ENCODE measurements around the gene BCL10.

The BCL10 gene

DNA sequence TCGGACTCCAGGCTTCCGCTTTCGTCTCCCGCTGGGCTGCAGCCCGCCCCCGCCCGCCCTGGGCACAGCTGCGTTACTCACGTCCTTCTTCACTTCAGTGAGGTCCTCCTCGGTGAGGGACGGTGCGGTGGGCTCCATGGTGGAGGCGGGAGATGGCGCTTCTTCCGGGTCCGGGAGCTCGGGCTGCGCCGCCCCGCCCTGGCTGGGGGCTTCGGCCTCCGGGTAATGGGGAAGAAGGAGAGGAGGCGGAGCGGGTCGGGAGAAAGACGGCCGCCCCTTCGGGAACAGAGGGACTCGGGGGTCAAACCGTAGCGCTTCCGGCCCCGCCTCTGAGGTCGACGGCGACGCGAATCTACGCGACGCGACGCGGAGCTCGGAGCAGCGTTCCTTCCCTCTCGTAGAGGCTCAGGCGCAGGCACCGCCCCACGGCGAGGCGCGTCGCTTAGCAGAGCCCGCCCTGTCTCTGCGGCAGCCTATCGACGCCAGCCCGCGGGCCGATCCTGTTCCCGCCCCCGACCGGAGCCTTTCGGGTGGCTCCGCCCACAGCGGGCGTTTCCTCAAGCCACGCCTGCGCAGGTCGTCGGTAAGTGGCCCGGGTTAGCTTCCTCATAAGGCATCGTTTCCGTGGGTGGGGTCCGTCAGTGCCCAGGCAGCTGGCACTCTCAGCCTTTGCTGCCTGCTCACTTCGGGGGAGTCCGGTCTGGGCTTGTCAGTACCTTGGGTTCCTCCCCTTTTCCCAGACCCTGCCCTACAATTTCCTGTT is at the start of gene BCL10:
TSS of gene BCL10 (minus strand) at position 418 of the 763 bp plus-strand sequence. CDS start at position 138, 280 bp downstream.
- DNase-seq (ENCODE audit: low read depth in 2 of 2) = peak; percentile 92 to 94

DNA sequence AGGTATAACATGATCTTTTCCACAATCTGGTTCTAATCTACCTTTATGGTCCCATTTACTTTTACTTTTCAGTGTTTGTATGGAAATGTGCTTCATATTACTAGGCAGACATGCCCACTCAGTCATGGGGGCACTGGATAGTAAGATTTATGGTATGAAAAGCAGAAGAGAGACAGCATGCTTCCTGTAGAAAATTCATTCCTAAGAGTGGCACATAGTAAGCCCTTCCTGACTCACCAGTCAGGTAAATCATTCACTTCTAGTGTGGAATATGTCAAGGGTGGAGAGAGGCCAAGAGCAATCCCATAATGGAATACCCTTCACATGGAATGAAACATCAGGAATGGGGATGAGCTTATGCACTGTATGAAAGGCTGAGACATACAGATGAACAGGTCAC is 49.5 kb upstream of the BCL10 start:
- no peak for DNase-seq (ENCODE audit: low read depth in 2 of 2)

DNA sequence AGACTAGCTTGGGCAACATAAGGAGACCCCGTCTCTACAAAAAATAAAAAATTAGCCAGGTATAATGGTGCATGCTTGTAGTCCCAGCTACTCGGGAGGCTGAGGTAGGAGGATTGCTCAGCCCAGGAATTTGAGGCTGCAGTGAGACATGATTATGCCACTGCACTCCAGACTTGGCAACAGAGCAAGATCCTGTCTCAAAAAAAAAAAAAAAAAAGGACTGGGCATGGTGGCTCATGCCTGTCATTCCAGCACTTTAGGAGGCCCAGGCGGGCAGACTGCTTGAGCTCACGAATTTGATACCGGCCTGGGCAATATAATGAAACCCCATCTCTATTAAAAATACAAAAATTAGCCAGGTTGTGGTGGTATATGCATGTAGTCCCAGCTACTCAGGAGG is 47.3 kb upstream of the BCL10 start:
- no peak for DNase-seq (ENCODE audit: low read depth in 2 of 2)

DNA sequence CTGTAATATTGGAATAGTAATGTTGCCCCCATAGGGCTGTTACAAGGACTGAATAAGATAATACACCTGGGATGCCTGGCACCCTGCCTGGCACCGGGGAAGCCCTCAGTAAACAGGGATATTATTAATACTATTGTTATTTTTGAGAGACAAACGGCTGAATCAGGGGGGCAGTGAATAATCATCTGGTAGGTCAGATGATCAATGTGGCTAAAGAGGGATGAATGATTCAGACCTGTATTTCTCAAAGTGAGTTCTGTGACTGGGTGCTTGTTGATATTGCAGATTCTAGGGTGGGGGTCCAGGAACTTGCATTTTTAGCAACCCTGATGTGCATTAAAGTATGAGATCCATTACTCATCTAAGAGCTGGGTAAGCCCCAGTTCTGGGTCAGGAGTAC is 46.2 kb upstream of the BCL10 start:
- DNase-seq (ENCODE audit: low read depth in 2 of 2) = no peak

DNA sequence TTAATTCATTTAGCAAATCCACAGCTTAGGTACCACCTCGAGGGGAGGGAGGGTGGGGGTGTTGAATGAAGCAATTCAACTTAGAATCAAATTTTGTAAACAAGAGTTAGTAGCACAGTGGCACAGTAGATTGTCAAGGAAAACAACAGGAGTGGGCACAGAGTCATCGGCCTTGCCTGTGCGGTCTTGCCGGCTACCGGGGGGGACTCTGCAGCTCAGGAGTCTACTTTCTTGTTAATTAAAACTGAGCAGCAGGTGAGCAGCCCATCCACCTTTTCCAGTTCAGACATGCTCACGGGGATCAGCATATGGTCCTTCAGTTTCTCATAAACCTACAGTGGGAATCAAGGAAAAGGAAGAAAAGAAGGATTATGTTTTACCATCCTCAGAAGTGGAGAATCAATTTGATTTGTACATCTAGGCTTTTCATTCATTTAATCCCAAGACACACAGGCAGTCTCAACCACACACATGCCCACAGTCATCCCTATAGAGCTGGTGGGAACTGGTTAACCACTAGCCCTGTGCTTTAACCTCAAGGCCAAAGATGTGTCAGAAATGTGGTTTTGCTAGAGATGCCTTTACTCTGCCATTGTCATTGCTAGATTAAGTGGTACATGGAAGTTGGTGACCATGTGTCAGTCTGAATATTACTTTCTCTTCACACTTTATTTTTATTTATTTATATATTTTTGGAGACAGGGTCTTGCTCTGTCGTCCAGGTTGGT is 45.0 kb upstream of the BCL10 start:
- no peak for DNase-seq (ENCODE audit: low read depth in 2 of 2)

DNA sequence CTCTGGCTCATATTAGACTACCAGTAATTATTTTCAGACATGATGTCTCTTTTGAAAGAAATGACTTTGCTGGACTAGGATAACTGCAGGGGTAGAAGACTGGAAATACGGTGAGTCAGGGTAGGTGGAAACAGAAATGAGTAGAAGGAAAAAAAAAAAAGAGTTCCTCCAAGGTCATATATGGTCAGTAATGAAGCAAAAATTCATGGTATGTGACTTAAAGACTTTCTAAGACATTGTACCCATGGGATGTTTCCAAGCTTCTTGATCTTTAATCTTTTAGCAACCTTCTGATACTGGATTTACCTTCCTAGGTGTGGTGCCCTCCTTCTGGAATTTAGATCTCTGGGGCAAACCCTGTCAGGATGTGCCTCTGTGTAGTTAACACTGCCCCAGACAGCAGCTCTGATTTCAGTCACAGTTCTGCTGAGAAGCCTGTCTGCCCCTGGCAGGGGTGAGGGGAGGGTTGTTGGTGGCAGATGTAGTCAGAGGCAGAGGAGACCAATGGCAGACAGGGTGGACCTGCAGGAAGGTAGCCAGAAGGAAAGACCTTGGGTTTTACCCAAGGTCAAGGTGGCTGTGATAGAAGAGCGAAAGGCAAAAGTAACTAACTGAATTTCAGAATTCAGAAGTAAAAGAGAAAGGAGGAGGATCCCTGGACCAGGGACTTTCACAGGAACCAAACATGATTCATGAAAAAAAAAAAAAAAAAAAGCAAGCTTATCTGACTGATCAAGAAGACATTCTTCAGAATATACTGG is 44.1 kb upstream of the BCL10 start:
- DNase-seq (ENCODE audit: low read depth in 2 of 2) = no peak

DNA sequence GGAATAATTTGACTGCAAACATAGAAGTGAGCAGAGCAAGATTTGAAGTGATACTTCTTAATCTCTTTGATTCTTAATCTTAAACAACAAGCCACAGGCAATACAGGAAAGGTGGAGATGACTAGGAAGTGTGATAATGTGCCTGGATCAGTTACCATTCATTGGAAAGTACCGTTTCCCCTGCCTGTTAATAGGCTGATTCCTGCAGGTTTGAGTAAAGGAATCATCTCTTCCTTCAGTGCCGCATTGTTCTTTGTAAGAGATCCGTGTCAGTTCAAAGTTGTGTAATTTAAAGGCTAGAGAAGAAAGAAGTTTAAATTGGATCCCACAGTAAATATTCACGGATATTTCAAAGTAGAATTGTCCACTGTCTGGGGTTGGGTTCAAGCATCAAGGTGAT is 43.5 kb upstream of the BCL10 start:
- no peak for DNase-seq (ENCODE audit: low read depth in 2 of 2)

DNA sequence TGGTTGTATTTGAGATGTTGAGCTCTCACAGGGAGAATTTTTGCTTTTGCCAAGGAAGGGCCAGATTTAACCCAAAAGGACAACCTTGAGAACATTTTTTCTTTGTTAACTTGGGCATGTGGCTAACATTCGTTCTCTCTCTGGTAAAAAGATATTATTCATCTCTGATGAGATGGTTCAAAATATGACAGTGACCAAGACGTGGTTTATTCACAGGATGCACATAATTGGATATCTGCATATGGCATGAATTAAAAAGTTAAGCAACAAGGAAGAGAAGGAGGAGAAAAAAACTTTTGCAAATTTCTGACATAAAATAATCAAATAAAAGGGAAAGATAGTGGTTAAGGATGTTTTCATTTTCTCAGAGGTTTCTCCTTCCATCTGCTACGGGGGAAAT is 43.1 kb upstream of the BCL10 start:
- DNase-seq (ENCODE audit: low read depth in 2 of 2) = no peak

DNA sequence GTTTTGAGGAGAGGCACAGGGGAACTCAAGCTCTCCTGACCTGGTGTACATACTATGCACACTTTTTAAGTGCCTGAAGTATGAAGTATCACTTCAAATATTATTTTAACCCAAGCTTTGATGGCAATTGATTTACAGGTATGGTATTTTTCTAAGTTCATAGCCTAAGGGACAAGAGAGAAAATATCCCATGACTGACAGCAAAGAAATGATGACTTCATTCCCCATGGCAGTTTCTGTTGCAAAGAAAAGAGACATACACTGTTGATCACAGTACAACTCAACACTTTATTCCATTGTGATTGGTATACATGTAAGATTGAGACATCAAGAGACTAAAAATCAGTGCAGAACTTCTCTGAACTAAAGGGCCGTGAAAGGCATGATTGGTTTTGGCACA is 41.8 kb upstream of the BCL10 start:
- DNase-seq (ENCODE audit: low read depth in 2 of 2) = no peak

DNA sequence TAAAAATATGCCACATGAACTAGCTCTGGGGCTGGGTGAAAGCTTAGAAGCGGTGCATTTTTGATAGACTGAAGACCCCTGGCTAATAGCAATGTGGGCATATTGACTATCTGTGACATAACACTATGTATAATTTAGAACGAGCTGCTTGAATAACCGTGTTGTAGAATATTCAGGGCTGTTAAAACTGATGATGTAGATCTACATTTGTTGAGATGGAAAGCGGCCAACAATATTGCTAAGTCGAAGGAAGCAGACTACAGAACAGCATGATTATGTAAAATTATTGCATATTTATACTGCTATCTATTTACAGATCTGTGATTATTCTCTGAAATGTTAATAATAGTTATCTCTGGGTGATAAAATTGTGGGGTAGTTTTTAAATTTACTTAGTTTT is 41.1 kb upstream of the BCL10 start:
- no peak for DNase-seq (ENCODE audit: low read depth in 2 of 2)

DNA sequence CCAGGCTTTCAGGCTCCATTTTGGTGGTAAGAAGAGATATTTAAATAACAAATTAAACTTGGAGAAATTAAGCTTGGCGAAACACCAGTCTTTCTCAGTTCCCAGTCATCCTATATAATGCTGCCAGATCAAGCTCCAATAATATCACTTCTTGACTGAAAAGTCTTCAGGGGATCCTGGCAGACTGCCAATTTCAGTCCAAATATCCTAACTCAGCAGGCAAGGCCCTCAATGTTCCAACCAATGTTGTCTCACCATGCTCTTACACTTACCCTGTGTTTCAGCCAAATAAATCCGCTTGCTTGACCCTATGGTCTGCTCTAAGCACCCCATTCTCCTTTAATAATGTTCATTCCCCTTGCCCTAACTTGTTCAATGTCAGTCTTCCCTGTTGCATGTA is 39.9 kb upstream of the BCL10 start:
- DNase-seq (ENCODE audit: low read depth in 2 of 2) = no peak

DNA sequence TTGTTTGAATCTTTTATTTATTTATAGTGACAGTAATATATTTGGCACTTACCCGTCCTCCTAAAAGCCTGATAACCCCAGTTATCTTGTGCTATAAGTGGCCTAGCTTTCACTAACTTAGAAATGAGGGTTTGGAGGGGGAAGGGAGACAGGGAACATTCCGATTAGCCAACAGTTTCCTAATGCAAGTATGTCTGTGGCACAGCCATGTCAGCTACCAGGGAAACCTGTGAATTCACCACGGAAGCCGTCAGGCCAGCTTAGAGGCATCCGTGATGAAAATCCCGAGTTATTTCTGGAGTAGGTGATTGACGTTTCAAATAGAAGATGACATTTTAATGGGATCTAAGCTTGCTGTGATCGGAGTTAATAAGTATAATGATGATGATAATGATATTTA is 39.4 kb upstream of the BCL10 start:
- DNase-seq (ENCODE audit: low read depth in 2 of 2) = no peak

DNA sequence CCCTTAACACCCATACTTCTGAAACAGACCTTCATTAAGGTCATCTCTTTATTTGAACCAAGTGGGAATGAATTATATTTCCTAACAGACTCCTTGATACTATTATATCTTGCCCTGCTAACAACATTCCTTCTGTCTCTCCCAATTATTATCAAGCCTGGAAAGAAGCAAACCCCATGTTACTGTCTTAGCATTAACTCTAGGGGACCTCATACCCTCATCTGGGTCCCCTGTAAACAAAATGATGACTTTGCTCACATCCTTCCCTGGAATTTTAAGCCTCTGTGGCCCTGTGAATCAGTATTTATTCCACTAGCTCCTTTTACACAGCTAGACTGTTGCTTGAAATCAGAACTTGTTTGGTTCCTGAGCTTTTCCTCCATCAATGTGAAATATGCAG is 38.3 kb upstream of the BCL10 start:
- no peak for DNase-seq (ENCODE audit: low read depth in 2 of 2)

DNA sequence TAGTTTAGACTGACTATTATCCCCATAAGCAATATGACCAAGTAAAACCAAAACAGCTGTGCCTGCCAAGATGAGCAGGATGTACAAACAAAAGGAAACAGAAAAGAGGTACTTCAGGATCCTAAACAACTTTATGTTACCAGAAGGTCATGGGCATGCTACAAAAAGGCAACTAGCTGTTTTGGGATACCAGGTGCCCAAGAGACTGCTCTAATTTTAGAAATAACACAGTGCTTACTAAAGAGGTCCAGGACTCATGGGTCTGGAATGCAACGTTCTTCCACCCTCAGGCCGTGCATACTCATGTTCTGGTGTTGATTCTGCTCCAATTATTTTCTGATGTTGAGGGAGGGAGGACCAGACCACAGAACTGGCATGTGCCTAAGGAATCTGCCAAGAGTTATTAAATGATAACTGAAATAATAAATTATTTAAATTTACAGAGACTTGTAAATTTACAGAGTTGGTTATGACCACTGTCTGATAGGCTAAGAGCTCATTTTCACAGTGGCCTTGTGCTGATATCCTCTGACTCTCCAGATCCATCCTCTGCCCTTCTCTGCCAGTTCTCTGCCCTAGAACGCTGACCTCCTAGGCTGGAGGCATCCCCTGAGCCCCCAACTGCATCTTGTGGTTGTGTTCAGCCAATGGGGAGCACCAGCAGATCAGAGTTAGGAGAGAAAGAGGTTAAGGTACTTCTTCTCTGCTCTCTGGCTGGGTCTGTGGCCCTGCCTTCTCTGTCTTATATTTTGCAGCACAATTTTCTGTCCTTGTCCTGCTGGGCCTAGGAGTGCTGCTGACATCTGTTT is 37.7 kb upstream of the BCL10 start:
- DNase-seq (ENCODE audit: low read depth in 2 of 2) = no peak

DNA sequence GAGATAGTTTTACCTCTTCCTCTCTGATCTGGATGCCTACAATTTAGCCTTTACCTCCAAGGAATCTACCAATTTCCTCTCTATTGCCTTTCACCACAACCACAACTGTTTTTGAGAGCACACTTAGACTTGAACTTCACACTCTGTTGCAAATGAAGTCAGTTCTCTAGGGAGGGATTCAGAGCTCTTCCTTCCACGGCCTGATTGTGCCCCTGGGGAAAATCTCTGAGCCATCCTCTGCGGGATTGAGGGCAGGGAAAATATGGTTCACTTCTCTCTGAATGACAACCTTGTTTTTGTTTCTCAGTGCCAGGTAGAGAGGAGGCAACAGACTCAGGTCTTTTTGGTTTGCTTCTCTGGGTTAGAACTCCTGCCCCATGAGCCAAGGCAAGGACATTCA is 35.4 kb upstream of the BCL10 start:
- DNase-seq (ENCODE audit: low read depth in 2 of 2) = no peak

DNA sequence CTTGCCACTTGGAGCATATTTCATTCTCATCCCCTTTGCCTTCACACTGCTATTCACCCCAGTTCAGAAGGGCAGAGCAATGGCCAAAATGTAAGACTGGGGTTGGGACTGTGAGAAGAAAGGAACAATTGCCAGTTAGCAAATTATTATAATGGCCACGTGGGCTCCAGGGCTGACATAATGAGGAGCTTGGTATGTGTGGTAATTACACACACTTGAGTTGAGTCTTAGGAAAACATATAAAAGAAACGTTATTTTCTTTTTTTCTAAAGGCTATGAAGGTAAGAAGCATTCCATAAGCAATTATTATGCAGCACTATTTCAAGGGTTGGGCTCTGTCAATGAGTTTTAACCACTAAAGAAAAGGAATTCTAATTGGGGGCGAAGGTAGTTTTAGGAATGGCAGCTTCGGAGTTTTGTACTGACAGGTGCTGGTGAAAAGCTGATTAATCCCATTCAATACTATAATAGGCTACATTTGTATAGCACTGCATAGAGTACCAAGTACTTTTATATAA is 32.5 kb upstream of the BCL10 start:
- no peak for DNase-seq (ENCODE audit: low read depth in 2 of 2)

DNA sequence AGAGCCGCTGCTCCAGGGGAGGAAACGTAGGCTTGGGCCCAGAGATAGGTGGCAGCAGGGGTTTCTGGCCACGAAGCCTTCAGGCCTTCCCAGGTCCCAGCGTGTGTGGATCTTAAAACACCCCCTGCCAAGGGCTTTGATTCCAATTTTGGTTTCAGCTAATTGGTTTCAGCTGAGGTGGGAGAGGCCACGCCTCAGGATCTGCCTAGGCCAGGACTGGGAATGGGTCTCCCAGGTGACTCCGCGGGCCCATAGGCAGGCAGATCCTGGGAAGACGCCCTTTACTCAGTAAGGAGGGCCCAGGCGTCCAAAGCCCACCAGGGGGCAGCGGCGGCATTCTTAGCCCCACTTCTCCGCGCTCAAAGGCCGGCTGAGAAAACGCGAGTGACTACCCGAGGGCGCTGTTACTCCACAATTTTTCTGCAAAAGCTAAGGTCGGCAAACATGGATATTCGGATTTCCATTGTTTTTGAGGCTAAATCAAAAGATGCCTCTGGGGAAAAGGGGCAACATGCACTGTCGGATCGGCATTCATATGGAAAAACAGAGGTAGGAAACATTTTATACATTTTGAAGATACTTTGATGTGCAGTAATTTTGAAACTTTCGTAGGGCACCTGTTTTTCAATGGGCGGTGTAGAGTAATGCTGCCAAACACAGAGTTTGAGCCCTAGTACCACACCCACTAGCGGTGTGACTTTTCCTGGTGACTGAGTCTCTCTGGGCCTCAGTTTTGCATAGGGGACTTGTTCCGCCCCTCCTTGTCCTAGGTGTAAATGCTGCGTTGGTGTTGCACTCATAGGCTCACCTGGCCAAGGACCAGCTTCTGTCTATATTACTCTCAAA is 31.8 kb upstream of the BCL10 start:
- peak; percentile 28 to 53 for DNase-seq (ENCODE audit: low read depth in 2 of 2)

DNA sequence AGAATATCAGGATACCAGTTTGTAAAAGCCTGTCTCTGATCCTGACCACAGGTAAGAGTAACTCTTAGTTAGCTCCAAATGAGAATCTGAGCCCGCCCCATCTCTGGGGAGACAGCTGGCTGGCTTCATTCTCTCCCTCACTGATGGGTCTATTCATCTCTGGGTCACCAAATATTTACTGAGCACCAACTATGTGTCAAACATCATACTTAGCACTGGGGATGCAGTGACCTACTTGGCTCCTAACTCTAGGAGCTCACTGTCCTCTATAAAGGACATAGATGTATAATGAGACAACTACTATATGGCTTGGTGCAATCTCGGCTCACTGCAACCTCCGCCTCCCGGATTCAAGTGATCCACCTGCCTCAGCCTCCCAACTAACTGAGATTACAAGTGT is 29.8 kb upstream of the BCL10 start:
- no peak for DNase-seq (ENCODE audit: low read depth in 2 of 2)

DNA sequence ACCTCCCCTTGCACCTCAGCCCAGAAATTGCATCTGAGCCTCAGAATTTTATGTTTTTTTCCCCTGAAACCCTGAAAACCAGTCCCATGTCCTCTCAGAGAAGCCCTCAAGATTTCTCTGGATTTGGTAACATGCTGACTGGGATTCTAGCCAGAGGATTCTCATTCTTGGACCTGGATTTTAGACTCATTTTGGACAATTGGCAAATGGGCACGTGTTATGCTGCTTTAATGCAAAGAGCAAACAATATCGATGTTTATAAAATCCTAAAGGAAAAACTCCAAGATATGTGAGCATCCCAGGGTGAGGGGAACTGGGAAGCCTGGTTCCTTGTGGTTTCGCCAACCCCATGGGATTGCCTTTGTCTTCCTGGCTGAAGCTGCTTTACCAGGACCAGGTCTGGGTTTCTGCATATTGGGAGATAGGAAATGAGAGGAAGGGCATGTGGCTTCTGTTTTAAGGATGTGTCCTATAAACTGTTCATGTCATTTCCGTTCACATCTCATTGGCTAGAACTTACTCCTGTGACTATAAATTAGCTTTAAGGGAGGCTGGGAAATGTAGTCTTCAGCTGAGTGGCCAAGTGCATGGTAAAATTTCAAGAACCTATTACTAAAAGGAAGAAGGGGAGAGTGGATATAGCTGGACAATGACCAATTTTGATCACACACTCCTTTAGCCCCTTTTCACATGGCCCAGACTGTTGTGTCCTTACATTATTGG is 27.2 kb upstream of the BCL10 start:
- no peak for DNase-seq (ENCODE audit: low read depth in 2 of 2)

DNA sequence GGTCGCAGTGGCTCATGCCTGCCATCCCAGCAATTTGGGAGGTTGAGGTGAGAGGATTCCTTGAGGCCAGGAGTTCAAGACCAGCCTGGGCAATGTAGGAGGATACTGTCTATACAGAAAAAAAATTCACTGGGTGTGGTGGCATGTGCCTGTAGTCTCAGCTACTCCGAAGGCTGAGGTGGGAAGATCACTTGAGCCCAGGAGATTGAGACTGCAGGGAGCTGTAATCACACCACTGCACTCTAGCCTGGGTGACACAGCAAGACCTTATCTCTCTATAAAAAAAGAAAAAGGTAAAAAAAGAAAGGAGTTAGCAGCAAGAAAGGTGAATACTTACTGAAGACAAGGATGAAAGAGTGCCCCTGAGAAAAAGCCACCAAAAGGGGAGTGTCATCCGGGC is 23.7 kb upstream of the BCL10 start:
- DNase-seq (ENCODE audit: low read depth in 2 of 2) = no peak
